Stimulated activated CD4-positive, alpha-beta T cell treated with anti-CD3 and anti-CD28 coated beads, Interleukin-15, amount 100 ng/mL, for 24 hours (primary cell): ENCODE results near the gene ACYP2.

ENCODE experiments used
- DNase-seq: peaks from one replicate; pipeline ENCODE4 v3.0.0-alpha.2; 2020

ACYP2 gene

DNA sequence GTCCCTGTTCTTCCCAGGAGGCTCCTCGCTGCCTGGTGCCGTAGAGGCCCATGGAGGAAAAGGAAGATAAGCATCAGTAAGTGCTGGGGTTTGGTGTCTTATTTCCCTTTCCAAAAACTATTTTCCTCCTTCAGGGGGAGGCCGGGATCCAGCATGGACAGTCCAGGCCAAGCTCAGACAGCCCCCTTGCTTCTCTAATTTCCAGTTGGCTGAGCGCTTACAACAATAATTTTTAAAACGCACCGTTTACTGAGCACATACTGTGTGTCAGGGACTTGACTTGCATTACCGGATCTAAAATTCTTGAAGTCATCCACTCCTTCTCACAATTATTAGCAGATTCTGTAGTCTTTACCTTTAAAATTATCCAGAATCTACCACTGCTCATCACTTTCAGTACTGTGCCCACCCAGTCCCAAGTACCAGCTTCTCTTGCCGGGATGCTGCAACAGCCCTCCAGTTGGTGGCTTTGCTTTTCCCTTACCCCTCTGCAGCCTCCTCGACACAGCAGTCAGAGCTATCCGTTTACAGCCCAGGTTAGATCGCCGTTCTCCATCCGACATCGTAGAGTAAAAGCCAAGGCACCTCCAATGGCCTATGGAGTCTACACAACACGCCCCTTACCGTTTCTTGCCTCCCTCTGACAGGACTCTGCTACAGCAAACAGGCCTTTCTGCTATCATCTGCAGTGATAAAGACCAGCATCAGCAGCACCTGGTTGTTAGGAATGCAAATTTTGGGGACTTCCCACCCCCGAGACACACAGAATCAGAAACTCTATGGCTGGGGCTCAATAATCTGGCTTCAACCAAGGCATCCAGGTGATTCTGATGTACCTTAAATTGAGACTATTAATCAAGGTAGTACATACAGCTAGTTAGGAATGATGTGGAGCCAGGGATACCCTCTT lies 215.8 kb downstream of the ACYP2 start:
- no peak for DNase-seq

- no peak for DNase-seq
Measured at GRCh38 chr2:54332386-54332785, 217.0 kb downstream of the ACYP2 start.

- no peak for DNase-seq
Measured at GRCh38 chr2:54336136-54336976, 220.9 kb downstream of the ACYP2 start.

GRCh38 chr2:54336977-54337255 lies 221.5 kb downstream of the ACYP2 start:
- no peak for DNase-seq

DNA sequence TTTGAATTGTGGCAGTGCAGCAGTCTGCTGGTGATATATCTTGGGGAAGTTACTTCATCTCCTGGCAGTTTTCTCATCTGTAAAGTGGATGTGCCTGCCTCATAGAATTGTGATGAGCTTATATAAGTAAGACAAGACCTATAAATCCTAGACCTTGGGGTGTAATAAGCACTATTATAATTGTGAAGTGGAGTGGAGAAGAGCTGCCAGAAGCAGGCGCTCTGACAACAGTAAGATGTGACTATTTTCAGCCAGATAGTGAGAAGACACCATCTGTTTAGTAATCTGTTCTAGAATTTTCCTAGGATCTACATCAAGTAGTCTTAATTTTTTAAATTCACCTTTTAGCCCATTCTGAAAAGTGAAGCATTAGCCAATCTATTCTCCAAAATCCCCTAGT lies 226.2 kb downstream of the ACYP2 start:
- DNase-seq, result no peak

- DNase-seq, result no peak
Measured at GRCh38 chr2:54342603-54343002, 227.2 kb downstream of the ACYP2 start.

- no peak for DNase-seq
Measured at GRCh38 chr2:54347622-54348021, 232.2 kb downstream of the ACYP2 start.

DNA sequence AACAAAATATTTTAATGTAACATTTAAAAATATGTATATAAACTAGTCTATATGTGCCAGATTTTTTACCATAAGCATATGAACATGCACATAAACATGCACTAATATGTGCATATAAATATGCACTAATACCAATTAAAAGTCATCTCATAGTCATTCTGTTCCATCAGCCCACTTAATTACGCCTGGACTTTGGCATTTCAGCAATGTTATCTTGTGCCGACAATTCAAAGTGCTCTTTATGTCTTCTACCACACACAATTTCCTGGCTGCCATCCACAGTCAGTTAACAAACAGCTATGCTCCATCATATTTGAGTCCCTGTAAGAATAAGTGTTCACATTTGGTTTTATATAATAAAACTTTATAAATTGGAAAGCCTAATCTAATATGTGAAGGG lies 233.2 kb downstream of the ACYP2 start:
- DNase-seq, result no peak

GRCh38 chr2:54350426-54350825 lies 235.0 kb downstream of the ACYP2 start:
- DNase-seq, result no peak

- DNase-seq, result no peak
Measured at GRCh38 chr2:54353216-54353615, 237.8 kb downstream of the ACYP2 start.
